HG03575 (cell line): ENCODE data around the gene IDH2.

Source experiments
- ATAC-seq: cut with Tn5 transposase; IDR thresholded peaks from one replicate; pipeline ENCODE4 v1.9.1; 2021; ENCODE audit not compliant: unreplicated experiment, insufficient number of reproducible peaks, low FRiP score; ENCODE audit errors: extremely low read depth

Gene IDH2

GRCh38 chr15:90090226-90090848 lies 11.9 kb downstream of the IDH2 start:
- no peak for ATAC-seq

- no peak for ATAC-seq
Observed at GRCh38 chr15:90087454-90088154, 14.7 kb downstream of the IDH2 start.

GRCh38 chr15:90086868-90087268 lies 15.4 kb downstream of the IDH2 start:
- no peak for ATAC-seq

- no peak for ATAC-seq
Observed at GRCh38 chr15:90085565-90085964, 16.7 kb downstream of the IDH2 start.

- ATAC-seq: no peak
Observed at GRCh38 chr15:90084876-90085423, 17.3 kb downstream of the IDH2 start.

- ATAC-seq: no peak
Observed at GRCh38 chr15:90083954-90084607, 18.2 kb downstream of the IDH2 start.

- ATAC-seq: no peak
Observed at GRCh38 chr15:90083419-90083818, 18.8 kb downstream of the IDH2 start.

- ATAC-seq: no peak
Observed at GRCh38 chr15:90082140-90082715, 20.0 kb downstream of the IDH2 start.

- no peak for ATAC-seq
Observed at GRCh38 chr15:90080818-90081393, 21.4 kb downstream of the IDH2 start.

GRCh38 chr15:90080458-90080755 lies 21.9 kb downstream of the IDH2 start:
- ATAC-seq: no peak

GRCh38 chr15:90079619-90080457 lies 22.4 kb downstream of the IDH2 start:
- ATAC-seq: no peak

- ATAC-seq: no peak
Observed at GRCh38 chr15:90078965-90079364, 23.3 kb downstream of the IDH2 start.

- ATAC-seq: no peak
Observed at GRCh38 chr15:90076716-90077115, 25.6 kb downstream of the IDH2 start.

- ATAC-seq: no peak
Observed at GRCh38 chr15:90075420-90076289, 26.6 kb downstream of the IDH2 start.

- ATAC-seq: no peak
Observed at GRCh38 chr15:90074916-90075315, 27.4 kb downstream of the IDH2 start.

- ATAC-seq: no peak
Observed at GRCh38 chr15:90074023-90074422, 28.2 kb downstream of the IDH2 start.

GRCh38 chr15:90072978-90073640 lies 29.2 kb downstream of the IDH2 start:
- ATAC-seq: no peak
